Mammary epithelial cell (primary cell): ENCODE data around the gene TUSC2.

Experiments
- EZH2 ChIP-seq: IDR thresholded peaks from 2 replicates; pipeline ENCODE4 v1.6.1; 2012; ENCODE audit warnings: low read length, inconsistent platforms, borderline replicate concordance
- TF ChIP-seq, protein P1 (sequence below), 2 donors: IDR thresholded peaks in 1 of 2; conservative IDR thresholded peaks in 1 of 2; 2 replicates each; pipeline ENCODE4 v1.5.1; 2011 to 2012; ENCODE audit warnings: inconsistent platforms in 2 of 2, low read length in 2 of 2, mild to moderate bottlenecking in 2 of 2, control low read depth in 1 of 2, low read depth in 1 of 2; ENCODE audit not compliant: insufficient read depth in 1 of 2; ENCODE audit errors: extremely low read depth in 1 of 2

DNA sequence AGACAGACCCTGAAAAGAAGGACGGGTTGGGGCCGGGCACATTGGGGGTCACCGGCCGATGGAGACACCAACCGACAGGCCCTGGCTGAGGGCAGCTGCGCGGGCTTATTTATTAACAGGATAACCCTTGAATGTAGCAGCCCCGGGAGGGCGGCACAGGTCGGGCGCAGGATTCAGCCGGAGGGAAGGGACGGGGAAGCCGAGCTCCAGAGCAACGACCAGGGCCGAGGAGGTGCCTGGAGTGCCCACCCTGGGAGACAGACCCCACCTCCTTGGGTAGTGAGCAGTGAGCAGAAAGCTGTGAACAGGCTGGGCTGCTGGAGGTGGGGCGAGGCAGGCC lies 51.3 kb downstream of the TUSC2 start:
- TF ChIP-seq, protein P1, sequence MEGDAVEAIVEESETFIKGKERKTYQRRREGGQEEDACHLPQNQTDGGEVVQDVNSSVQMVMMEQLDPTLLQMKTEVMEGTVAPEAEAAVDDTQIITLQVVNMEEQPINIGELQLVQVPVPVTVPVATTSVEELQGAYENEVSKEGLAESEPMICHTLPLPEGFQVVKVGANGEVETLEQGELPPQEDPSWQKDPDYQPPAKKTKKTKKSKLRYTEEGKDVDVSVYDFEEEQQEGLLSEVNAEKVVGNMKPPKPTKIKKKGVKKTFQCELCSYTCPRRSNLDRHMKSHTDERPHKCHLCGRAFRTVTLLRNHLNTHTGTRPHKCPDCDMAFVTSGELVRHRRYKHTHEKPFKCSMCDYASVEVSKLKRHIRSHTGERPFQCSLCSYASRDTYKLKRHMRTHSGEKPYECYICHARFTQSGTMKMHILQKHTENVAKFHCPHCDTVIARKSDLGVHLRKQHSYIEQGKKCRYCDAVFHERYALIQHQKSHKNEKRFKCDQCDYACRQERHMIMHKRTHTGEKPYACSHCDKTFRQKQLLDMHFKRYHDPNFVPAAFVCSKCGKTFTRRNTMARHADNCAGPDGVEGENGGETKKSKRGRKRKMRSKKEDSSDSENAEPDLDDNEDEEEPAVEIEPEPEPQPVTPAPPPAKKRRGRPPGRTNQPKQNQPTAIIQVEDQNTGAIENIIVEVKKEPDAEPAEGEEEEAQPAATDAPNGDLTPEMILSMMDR (conservative IDR thresholded peaks at IDR 0.05 in 1 of 2, IDR thresholded peaks at IDR 0.05 in 1 of 2; ENCODE audit: extremely low read depth in 1 of 2, insufficient read depth in 1 of 2, low read depth in 1 of 2, low read length in 2 of 2) = no peak
- no peak for TF ChIP-seq EZH2
